Urinary bladder (tissue), 4 donors: ENCODE data around the gene TIGD1. TPM values are rescaled to one million over a fixed set of nuclear protein-coding genes. Genes with fewer than 3 reads are reported as not detected.
"Not testable (repeated sequence)": the region's sequence is repeated elsewhere in the genome, so short reads cannot be mapped to it uniquely, and the experiment has no call there.

ENCODE experiments used
- DNase-seq: peaks from one replicate; pipeline ENCODE4 v3.0.0-alpha.2; 2015; ENCODE audit errors: extremely low spot score
- H3K27ac ChIP-seq: one replicate; pipeline ENCODE4 v1.5.1; 2013; ENCODE audit warnings: low read depth, mild to moderate bottlenecking, moderate library complexity
- H3K36me3 ChIP-seq: one replicate; pipeline ENCODE4 v1.6.1; 2013; ENCODE audit warnings: mild to moderate bottlenecking, moderate library complexity; ENCODE audit not compliant: insufficient read depth
- H3K4me1 ChIP-seq: one replicate; pipeline ENCODE4 v1.6.1; 2013; ENCODE audit warnings: mild to moderate bottlenecking, moderate library complexity; ENCODE audit not compliant: insufficient read depth
- H3K4me3 ChIP-seq: one replicate; pipeline ENCODE4 v1.5.1; 2013; ENCODE audit warnings: low read depth, low read length
- WGBS: extraction: QIAGEN DNeasy Blood & Tissue Kit; methylation state at CpG from one replicate; pipeline ENCODE4 v1.1.7; 2013; 5-methylcytosine and 5-hydroxymethylcytosine counted together
- polyA plus RNA-seq: library from polyadenylated mRNA; stranded (reverse); fragments of 200-250 nt; gene quantifications from one replicate; pipeline ENCODE4 v1.2.3, GENCODE V29; 2013
- total RNA-seq: library from RNA; depleted of rRNA; stranded (reverse); fragments of >200 nt; gene quantifications from one replicate; pipeline ENCODE4 v1.2.3, GENCODE V29; 2014
- donor health status: healthy with polysubstance abuse.
- donor health status: healthy.

TIGD1 gene
- total and polyA plus RNA-seq, 2 donors: 4.5 to 4.9 TPM

DNA sequence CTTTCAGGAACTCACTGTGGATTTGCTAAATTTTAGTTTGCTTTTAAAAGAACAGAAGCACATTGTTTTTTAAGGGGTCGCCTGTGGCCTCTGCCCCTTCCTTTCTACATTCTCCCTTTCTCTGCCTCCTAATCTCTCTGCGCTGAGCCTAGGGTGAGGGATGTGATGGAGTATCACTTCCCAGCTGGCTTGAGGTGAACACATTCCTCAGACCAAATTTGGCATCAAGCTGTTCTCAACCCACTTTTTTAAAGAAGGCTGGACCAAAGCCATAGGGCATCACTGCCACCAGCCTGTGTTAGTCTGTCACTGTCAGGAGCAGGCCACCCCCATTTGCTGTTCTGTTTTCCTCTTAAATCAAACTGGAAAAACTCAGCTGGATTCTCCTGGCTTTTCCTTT lies 27.5 kb upstream of the TIGD1 start:
- 95% methylated on average over 2 of the region's 2 CpGs for WGBS
- Histone ChIP-seq H3K36me3 (no peaks in the 10 kb centered on the region), H3K4me1 (no peaks in the 10 kb centered on the region), H3K27ac (no peak overlapping the region), H3K4me3 (no peak overlapping the region)
- DNase-seq: no peak

DNA sequence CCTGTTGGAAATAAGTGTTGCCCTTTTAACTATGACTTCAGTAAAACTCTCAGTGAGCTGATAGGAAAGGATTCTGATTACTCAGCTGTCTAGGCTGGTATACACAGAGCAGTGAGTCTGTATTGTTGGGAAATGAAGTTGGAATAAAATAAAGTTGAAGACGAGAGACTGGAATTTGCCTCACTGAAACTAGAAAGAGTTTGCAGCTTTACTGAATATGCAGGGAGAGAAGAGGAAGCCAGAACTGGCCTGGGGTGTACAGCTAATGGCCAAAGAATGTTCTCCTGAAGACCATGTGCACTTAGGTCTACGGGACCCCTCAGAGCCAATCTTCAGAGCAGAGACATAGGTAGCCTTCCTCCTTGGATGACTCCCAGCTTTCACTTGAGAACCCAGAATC lies 26.6 kb upstream of the TIGD1 start:
- DNase-seq: no peak
- Histone ChIP-seq H3K4me1 (no peaks in the 10 kb centered on the region), H3K27ac (no peak overlapping the region), H3K4me3 (no peak overlapping the region), H3K36me3 (no peaks in the 10 kb centered on the region)
- 84% methylated on average over 2 of the region's 2 CpGs for WGBS

DNA sequence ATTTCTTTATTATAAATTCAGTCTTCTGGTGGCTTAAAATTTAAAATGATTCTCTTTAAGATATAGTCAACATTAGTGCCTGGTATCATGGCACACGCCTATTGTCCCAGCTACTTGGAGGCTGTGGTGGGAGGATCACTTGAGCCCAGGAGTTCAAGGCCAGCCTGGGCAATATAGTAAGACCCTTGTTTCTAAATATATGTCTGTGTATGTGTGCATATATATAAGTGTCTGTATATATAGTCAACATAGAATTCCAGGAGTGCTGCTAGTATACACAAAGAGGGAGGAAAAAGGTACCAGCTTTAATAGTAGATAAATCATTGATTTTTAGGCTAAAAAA lies 25.0 kb upstream of the TIGD1 start:
- Histone ChIP-seq H3K4me3 (no peak overlapping the region), H3K27ac (no peak overlapping the region), H3K4me1 (no peaks in the 10 kb centered on the region), H3K36me3 (no peaks in the 10 kb centered on the region)
- no peak for DNase-seq
- 100% methylated on average over 1 of the region's 1 CpG for WGBS

DNA sequence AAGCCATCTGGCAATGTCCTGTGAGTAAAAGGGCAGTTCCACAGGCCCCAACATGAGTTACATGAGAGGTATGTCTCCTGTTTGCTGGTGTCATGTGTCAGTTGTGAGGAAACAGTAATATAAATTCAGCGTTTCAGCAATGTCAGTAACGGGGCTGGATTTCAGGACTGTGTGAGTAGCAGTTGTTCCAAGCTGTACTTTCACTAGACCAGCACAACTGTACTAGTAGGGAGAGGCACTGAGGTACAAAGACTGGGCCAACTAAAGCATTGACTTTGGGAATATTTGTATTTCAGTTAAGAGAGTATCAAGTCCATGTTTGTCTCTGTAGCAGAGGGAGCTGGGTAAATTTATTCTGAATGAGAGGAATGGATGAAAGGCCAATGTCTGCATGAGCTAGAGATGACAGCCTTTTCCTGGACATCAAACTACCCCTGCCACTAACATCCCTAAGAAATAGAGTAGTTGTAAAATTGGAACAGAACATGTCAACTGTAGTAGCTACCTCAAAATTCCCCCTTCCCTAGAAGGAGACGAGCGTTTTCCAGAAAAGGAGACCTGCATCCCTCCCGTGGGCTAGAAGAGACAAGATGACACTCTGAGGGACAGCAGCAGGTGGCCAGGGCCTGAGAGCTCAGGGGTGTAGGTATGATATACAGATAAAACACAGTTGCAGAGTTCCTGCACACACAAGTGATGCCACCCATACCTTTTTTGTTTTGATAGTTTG lies 24.5 kb upstream of the TIGD1 start:
- Histone ChIP-seq H3K36me3 (no peaks in the 10 kb centered on the region), H3K4me1 (no peaks in the 10 kb centered on the region), H3K4me3 (no peak overlapping the region), H3K27ac (no peak overlapping the region)
- no peak for DNase-seq
- WGBS: 86% methylated on average over 5 of the region's 5 CpGs

DNA sequence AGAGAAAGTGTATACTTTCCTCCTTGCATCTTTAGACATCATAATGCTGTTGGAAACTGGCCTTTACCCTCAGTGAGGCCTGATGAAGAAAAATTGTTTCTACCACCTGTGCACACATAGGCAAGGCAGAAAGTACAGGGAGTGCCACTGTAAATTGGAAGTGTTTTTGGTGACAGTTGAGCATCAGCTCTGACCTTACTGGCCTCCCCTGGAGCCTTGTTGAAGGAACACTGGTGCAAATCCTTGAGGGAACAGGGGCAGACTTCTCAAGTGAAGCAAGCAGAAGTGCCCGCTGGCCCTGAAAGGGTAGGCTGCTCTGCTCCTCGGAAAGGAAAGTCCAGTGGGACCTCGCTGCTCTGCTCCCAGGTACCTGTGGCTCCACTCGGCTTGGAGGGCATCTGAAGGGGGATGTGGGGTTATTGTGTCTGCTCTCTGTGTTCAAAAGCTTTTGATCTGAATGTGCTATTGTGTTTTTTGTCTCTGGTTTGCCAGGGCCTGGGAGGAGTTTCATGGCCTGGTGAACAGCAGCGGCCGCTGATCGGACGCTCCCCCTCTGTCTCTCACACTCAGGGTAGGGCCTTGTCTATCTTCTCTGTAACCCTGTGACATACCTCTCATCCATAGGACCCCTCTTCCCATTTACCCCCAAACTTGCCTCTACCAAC lies 23.5 kb upstream of the TIGD1 start:
- no peak overlapping the region for H3K27ac ChIP-seq
- no peak for DNase-seq
- 93% methylated on average over 8 of the region's 8 CpGs for WGBS
- H3K4me1 ChIP-seq: no peaks in the 10 kb centered on the region
- no peak overlapping the region for H3K4me3 ChIP-seq
- H3K36me3 ChIP-seq: no peaks in the 10 kb centered on the region

DNA sequence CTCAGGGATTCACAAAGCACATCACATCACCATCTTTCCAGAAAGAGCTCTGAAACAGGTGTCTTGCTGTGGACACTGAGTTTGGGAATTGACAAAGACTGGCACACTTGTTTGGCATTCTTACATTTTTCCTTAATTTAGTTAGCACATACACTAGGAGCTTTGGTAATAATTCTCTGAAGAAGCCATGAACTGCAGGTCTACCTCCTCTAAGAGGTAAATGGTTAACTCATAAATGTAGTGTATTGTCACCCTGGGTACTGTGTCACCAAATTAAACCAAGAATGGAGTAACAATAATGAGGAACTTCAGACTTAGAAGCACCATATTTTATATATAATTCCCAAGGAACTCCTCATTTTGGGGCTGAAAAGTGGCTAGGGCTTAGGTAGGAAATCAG lies 22.7 kb upstream of the TIGD1 start:
- Histone ChIP-seq H3K4me1 (no peaks in the 10 kb centered on the region), H3K36me3 (peaks cover 2% of the 10 kb centered on the region), H3K27ac (no peak overlapping the region), H3K4me3 (no peak overlapping the region)
- DNase-seq: no peak

DNA sequence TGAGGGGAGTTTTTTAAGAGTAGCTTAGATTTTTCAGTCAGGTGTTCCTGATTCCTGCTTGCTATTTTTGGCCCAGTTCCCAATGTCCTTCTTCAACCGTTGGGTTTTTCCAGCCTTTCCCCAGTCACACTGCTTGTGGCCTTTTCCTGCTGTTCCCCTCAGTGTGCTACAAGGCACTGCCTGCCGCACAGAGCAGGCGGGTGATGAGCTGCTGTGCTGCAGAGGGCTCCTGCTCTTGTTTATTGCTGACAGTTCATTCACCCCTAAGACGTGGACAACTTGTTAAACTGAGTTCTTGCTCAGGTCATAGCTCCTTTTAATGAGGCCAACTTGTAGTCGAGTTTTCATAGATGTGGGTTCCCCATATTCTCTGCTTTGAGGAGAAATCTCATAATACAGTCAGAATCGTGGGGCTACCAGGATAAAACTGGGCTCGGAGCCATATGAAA lies 20.7 kb upstream of the TIGD1 start:
- WGBS: 67% methylated on average over 7 of the region's 7 CpGs
- DNase-seq: no peak
- Histone ChIP-seq H3K4me1 (no peaks in the 10 kb centered on the region), H3K36me3 (peaks cover 2% of the 10 kb centered on the region), H3K4me3 (no peak overlapping the region), H3K27ac (no peak overlapping the region)

DNA sequence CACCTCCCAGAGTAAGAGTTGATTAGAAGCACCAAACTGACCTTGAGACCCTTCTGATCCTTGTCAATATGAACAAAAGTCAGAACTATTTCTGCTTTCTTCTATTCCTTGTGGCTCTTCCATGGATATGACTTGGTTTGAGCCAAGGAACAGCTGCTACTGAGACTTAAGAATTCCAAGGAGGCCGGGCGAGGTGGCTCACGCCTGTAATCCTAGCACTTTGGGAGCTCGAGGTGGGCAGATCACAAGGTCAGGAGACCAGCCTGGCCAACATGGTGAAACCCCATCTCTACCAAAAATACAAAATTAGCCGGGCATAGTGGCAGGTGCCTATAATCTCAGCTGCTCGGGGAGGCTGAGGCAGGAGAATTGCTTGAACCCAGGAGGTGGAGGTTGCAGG lies 20.1 kb upstream of the TIGD1 start:
- WGBS: 94% methylated on average over 6 of the region's 6 CpGs

DNA sequence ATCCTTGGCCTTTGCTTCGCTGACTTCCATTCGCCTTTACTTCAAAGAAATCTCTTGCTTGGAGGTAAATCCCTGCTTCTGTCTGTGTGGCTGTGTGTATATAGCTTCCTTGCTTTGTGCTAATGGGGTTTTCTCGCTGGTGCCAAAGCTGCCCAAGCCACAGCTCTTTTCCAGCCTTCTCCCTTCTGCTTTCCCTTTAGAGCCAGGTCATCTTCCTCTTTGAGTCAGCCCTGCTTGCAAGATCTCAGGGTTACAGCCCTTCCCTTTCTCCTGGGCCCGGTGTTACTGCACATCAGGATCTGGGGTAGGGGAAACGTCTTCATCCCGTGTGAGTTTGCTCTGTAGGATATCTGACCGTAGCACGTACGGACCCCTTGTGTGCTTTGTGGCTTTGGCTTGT lies 19.2 kb upstream of the TIGD1 start:
- no peak overlapping the region for H3K4me3 ChIP-seq
- WGBS: 95% methylated on average over 9 of the region's 9 CpGs
- DNase-seq: no peak
- H3K4me1 ChIP-seq: no peaks in the 10 kb centered on the region
- peaks cover 2% of the 10 kb centered on the region for H3K36me3 ChIP-seq
- H3K27ac ChIP-seq: no peak overlapping the region

More for the DNA sequence above, 20.1 kb upstream of the TIGD1 start:
- not testable (repeated sequence) for H3K4me1 ChIP-seq, DNase-seq, H3K4me3 ChIP-seq, H3K27ac ChIP-seq, H3K36me3 ChIP-seq

DNA sequence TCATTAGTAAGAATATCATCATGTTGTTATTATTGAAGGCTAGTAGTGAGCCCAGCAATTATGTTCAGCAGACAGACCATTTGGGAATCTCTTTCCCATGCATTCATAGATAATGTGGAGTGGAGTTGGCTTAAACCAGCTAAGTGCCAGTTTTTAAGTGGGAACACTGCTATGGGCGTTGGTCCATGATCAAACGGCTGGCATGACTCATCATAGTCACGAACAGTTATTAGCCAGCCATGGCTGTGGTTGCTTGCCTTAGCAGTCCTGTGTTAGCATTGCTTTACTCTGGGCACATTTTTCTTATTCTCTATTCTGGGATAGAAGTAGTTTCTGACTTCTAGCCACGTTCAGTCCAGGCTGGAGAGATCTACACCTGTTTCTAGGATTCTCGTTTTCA lies 17.8 kb upstream of the TIGD1 start:
- peaks cover 2% of the 10 kb centered on the region for H3K36me3 ChIP-seq
- no peak overlapping the region for H3K4me3 ChIP-seq

DNA sequence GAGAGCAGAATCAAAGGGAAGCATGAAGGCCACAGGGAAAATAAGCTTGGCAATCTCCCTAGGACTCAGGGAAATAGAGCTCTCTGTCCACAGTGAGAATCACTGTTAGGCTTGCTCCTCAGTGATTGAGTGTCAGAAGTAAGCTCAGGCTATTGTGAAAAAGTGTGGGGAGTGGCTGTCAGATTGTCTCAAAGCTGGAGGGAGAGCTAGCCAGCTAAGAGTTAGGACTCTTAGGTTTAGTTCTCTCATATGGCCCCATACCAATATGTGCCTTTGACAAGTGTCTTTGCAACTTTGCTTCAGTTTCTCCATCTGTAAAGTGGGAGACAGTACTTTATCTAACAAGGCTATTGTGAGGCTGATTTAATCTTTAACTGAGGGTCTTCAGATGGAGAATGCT lies 17.4 kb upstream of the TIGD1 start:
- no peak overlapping the region for H3K4me3 ChIP-seq
- no peak for DNase-seq
- no peaks in the 10 kb centered on the region for H3K4me1 ChIP-seq
- H3K36me3 ChIP-seq: peaks cover 2% of the 10 kb centered on the region
- no peak overlapping the region for H3K27ac ChIP-seq

More for the DNA sequence above, 17.8 kb upstream of the TIGD1 start:
- no peak for DNase-seq
- Histone ChIP-seq H3K4me1 (no peaks in the 10 kb centered on the region), H3K27ac (no peak overlapping the region)
- WGBS: 76% methylated on average over 5 of the region's 5 CpGs

DNA sequence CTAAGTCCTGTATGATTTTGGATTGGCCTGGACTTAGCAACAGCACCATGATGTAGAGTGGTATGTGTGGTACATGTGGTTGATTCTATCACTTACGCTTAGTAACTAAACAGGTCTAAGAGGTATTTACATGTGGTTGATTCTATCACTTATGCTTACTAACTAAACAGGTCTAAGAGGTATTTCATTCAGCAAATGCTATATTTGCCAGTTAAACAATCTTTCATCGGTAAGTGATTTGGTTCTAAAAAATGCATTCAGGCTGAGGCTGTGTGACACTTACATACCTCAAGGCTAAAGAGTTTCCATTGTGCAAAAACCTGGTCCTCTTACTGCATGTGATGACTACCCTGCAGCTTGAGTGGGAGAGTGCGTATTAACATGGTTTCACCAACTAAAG lies 13.2 kb upstream of the TIGD1 start:
- H3K27ac ChIP-seq: no peak overlapping the region
- peaks cover 3% of the 10 kb centered on the region for H3K36me3 ChIP-seq
- H3K4me1 ChIP-seq: no peaks in the 10 kb centered on the region
- H3K4me3 ChIP-seq: no peak overlapping the region
- 50% methylated on average over 3 of the region's 3 CpGs for WGBS
- no peak for DNase-seq

DNA sequence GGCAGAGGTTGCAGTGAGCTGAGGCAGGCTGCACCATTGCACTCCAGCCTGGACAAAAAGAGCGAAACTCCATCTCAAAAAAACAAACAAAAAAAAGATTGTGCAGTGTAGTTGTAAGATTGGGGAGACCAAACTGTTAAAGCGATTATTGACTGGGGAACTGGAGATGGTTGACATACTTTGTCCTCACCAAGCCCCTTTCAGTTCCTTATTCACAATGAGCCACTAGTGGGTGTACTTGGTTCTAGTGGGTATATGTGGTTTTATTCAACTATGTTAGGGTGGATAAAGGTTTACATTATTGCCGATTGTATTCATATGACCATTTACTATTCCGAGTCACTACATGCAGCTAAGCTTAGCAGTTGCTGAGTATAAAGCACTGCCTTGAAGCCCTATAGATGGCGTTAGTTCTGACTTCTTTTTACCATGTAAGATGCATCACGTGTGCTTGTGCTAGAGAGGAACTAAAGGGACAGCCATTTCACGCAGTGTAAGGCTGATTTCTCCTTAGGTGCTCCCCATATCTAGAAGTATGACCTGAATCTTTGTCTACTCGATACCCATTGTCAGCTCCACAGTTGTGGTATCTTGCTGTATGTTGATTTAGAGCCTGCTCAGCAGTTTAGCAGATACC lies 12.3 kb upstream of the TIGD1 start:
- no peak overlapping the region for H3K27ac ChIP-seq
- WGBS: 83% methylated on average over 8 of the region's 8 CpGs
- no peak overlapping the region for H3K4me3 ChIP-seq
- no peaks in the 10 kb centered on the region for H3K4me1 ChIP-seq
- DNase-seq: no peak
- H3K36me3 ChIP-seq: peaks cover 2% of the 10 kb centered on the region

DNA sequence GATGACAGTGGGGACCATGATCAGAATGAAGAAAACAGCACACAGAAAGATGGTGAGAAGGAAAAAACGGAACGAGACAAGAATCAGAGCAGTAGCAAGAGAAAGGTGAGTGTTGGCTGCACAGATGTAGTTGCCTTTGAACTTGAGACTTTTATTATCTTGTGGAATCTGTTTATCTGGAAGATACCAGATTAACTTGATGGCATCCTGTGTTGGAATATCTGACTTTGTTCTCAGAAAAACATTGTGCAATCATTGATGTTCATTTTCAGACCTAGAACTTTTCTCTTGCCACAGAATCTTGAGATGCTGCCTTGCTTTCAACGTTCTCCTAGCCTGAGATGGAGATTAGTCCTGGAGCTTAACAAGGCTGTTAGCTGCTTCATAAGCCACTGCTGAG lies 6.1 kb upstream of the TIGD1 start:
- H3K4me3 ChIP-seq: no peak overlapping the region
- no peaks in the 10 kb centered on the region for H3K4me1 ChIP-seq
- peaks cover 5% of the 10 kb centered on the region for H3K36me3 ChIP-seq
- DNase-seq: no peak
- no peak overlapping the region for H3K27ac ChIP-seq
- WGBS: 80% methylated on average over 3 of the region's 3 CpGs
